Esophagus muscularis mucosa (tissue), 4 donors: ENCODE data around the gene COX18.

Experiments used
- EP300 ChIP-seq: sonication (generic); formaldehyde crosslinking; IDR thresholded peaks from one replicate; pipeline ENCODE4 v1.6.1; 2017; ENCODE audit warnings: antibody characterized with exemption
- POLR2A ChIP-seq: fragments of 450-650 bp; IDR thresholded peaks from one replicate; pipeline ENCODE4 v1.6.1; 2017; ENCODE audit warnings: antibody characterized with exemption, moderate library complexity, mild to moderate bottlenecking, low read depth
- POLR2AphosphoS5 ChIP-seq, 2 donors: sonication (generic); formaldehyde crosslinking; IDR thresholded peaks; one replicate each; pipeline ENCODE4 v1.6.1; 2017; ENCODE audit warnings: antibody characterized with exemption in 2 of 2
- TF ChIP-seq, protein P1 (sequence below), 3 experiments: fragments of 200-600 bp in 2 of 3; fragments of 450-650 bp in 1 of 3; sonication (generic) in 2 of 3; IDR thresholded peaks; one replicate each; pipeline ENCODE4 v1.5.1; 2017 to 2019; ENCODE audit warnings: antibody characterized with exemption in 3 of 3, mild to moderate bottlenecking in 2 of 3, moderate library complexity in 1 of 3

DNA sequence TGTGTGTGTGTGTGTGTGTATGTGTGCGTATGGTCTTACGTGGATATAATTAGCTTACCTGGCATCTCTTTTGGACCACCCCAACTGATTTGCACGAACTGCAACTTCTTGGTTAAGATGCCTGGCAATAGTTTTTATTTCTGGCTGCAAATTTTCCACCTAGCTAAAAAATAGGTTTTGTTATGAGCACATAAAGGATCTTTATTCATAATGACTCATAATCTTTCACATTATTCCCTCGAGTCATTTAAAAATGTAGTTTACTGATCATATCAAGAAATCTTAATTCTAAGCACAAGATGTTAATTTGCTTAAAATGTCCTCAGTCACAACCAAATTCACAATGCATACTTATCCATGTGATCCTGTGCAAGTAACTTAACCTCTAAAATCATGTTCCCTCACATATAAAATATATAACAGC is 1.5 kb downstream of the COX18 start:
- no peak for TF ChIP-seq POLR2A
- TF ChIP-seq, protein P1, sequence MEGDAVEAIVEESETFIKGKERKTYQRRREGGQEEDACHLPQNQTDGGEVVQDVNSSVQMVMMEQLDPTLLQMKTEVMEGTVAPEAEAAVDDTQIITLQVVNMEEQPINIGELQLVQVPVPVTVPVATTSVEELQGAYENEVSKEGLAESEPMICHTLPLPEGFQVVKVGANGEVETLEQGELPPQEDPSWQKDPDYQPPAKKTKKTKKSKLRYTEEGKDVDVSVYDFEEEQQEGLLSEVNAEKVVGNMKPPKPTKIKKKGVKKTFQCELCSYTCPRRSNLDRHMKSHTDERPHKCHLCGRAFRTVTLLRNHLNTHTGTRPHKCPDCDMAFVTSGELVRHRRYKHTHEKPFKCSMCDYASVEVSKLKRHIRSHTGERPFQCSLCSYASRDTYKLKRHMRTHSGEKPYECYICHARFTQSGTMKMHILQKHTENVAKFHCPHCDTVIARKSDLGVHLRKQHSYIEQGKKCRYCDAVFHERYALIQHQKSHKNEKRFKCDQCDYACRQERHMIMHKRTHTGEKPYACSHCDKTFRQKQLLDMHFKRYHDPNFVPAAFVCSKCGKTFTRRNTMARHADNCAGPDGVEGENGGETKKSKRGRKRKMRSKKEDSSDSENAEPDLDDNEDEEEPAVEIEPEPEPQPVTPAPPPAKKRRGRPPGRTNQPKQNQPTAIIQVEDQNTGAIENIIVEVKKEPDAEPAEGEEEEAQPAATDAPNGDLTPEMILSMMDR (IDR thresholded peaks at IDR 0.05) = no peak
- no peak for TF ChIP-seq POLR2AphosphoS5 (IDR thresholded peaks at IDR 0.05)
- no peak for TF ChIP-seq EP300
